Ectodermal cell (in vitro differentiated cells): ENCODE data around the gene NAV2.
"Not testable (repeated sequence)": the region's sequence is repeated elsewhere in the genome, so short reads cannot be mapped to it uniquely, and the experiment has no call there.

Experiments
- H3K27ac ChIP-seq: 2 replicates; pipeline ENCODE4 v1.7.0; 2013; ENCODE audit warnings: mild to moderate bottlenecking, low read depth, low read length; ENCODE audit not compliant: insufficient read depth, poor library complexity, severe bottlenecking
- H3K27me3 ChIP-seq: 2 replicates; pipeline ENCODE4 v1.7.0; 2013; ENCODE audit warnings: mild to moderate bottlenecking, low read length; ENCODE audit not compliant: insufficient read depth, control insufficient read depth, poor library complexity, severe bottlenecking
- H3K36me3 ChIP-seq: one replicate; pipeline ENCODE4 v1.7.0; 2013; ENCODE audit warnings: low read length; ENCODE audit not compliant: control insufficient read depth, insufficient read depth
- H3K4me1 ChIP-seq: one replicate; pipeline ENCODE4 v1.7.0; 2013; ENCODE audit warnings: low read length; ENCODE audit not compliant: control insufficient read depth, insufficient read depth
- H3K4me3 ChIP-seq: 2 replicates; pipeline ENCODE4 v1.7.0; 2013; ENCODE audit warnings: low read depth, low read length, control low read depth; ENCODE audit not compliant: insufficient read depth
- H3K9me3 ChIP-seq: 2 replicates; pipeline ENCODE4 v1.7.0; 2013; ENCODE audit warnings: mild to moderate bottlenecking, low read length, moderate library complexity; ENCODE audit not compliant: control insufficient read depth
- WGBS, 2 experiments: methylation state at CpG; one replicate each; pipeline ENCODE4 v1.1.7; 2013; ENCODE audit warnings: missing lambda C conversion rate in 2 of 2; 5-methylcytosine and 5-hydroxymethylcytosine counted together

Gene NAV2

DNA sequence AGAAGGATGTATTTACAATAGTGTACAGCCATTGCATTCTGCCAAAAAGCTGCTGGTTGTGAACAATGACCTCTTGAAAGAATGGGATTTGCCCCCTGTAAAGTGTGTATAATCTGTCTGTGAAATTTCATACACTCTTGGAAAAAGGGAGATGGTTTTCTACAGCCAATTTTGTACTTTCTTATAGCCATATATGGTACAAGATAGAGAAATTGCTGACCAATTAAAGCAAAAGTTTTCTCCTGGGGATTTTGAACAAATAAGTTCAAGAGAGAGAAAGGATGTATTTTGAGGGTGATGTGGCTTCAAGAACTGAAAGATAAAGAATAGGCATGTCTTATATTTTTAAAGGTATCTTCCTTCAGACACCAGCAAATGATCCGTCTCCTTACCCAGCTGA, 211.0 kb downstream of the NAV2 start:
- Histone ChIP-seq H3K4me3 (no peak overlapping the region), H3K9me3 (no peaks in the 10 kb centered on the region), H3K36me3 (no peaks in the 10 kb centered on the region), H3K27ac (no peak overlapping the region), H3K27me3 (no peaks in the 10 kb centered on the region), H3K4me1 (no peaks in the 10 kb centered on the region)
- 83 to 100% methylated on average over 1 of the region's 1 CpG for WGBS, 2 experiments

DNA sequence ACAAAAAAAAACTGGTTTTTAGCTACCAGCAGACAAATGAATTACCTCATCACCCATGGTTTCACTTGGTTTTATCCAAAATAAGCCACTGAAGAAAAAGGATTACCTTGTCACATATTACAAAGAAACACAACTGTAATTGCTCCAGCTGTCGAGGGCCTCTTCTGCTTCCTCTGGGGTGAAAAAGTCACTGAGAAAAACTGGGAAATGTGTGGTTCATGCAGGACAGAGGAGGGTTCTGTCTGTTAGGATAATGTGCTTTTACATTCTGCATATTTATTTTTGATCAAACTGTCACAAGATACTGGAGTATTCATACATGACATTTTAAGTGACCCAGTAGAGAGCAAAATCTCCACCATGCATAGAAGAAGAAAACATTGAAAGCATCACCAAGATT, 211.7 kb downstream of the NAV2 start:
- Histone ChIP-seq H3K27me3 (no peaks in the 10 kb centered on the region), H3K4me3 (no peak overlapping the region), H3K9me3 (no peaks in the 10 kb centered on the region), H3K27ac (no peak overlapping the region), H3K4me1 (no peaks in the 10 kb centered on the region), H3K36me3 (no peaks in the 10 kb centered on the region)
- WGBS, 2 experiments, result 89 to 100% methylated on average over 1 of the region's 1 CpG

DNA sequence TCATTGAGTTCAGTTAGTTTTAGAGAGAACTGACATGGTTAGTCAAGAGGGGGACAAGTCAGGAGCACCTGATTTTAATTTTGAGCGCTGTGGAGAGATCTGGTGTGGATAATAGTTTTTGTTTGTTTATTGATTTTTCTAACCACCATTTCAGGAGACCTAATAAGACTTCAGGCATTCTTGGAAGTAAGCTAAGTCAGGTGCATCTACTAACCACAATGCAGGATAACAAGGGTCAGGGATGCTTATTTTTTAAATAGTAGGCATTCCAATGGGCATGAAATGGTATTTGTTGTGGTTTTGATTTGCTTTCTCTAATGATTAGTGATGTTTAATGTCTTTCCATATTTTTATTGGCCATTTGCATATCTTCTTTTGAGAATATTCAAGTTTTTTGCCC, 212.1 kb downstream of the NAV2 start:
- H3K4me1 ChIP-seq, result no peaks in the 10 kb centered on the region
- no peaks in the 10 kb centered on the region for H3K9me3 ChIP-seq
- no peak overlapping the region for H3K4me3 ChIP-seq
- H3K27me3 ChIP-seq, result no peaks in the 10 kb centered on the region
- WGBS, 2 experiments, result 43 to 65% methylated on average over 1 of the region's 1 CpG
- H3K36me3 ChIP-seq, result no peaks in the 10 kb centered on the region
- H3K27ac ChIP-seq, result no peak overlapping the region

DNA sequence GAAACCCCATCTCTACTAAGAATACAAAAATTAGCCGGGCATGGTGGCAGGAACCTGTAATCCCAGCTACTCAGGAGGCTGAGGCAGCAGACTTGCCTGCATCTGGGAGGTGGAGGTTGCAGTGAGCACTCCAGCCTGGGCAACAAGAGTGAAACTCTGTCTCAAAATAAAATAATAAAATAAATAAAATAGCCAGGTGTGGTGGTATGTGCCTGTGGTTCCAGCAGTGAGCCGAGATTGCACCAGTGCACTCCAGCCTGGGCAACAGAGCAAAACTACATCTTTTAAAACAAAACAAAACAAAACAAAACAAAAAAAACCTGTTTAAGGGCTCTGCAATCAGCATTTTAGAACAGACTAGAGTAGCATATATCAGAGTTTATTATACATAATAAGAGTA, 214.8 kb downstream of the NAV2 start:
- not testable (repeated sequence) for H3K36me3 ChIP-seq, H3K27ac ChIP-seq, H3K27me3 ChIP-seq, H3K4me3 ChIP-seq, H3K9me3 ChIP-seq
- peaks cover 12% of the 10 kb centered on the region for H3K4me1 ChIP-seq
- 80 to 95% methylated on average over 2 of the region's 2 CpGs for WGBS, 2 experiments

DNA sequence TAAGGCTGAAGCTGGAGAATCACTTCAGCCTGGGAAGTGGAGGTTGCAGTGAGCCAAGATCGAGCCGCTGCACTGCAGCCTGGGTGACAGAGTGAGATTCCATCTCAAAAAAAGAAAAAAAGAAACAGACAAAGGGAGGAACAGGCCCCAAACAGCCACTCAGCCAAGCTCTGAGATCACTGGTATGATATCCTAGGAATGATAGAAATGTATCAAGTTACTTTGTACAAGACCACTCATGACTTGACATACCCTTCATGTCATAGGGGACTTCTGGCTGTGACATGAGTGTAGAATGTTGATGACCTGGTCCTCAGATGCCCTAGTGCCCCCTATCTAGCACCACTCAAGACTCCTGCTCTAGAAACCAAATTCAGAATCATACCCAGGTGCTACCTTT, 216.5 kb downstream of the NAV2 start:
- no peaks in the 10 kb centered on the region for H3K9me3 ChIP-seq
- H3K4me3 ChIP-seq, result no peak overlapping the region
- 94 to 96% methylated on average over 2 of the region's 2 CpGs for WGBS, 2 experiments
- peaks cover 12% of the 10 kb centered on the region for H3K4me1 ChIP-seq
- no peaks in the 10 kb centered on the region for H3K27me3 ChIP-seq
- H3K27ac ChIP-seq, result no peak overlapping the region
- no peaks in the 10 kb centered on the region for H3K36me3 ChIP-seq

DNA sequence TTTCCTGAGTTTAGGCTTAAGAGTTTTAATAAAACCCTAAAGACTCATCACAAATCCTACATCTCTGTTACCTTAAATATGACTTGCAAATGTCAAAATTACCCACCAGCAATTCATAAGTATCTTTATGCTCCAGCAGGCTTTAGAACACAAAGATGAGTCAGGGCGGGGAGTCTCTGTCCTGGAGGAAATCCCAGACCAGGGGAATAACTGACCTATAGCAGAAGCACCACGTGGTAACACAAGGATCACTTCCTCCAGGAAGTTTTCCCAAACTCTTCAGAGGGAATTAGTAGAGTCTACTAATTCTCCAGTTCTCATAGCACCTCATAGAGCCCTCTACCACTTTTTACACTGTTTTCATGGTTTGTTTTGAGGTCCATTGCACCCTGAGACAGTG, 217.0 kb downstream of the NAV2 start:
- Histone ChIP-seq H3K27ac (no peak overlapping the region), H3K4me1 (peaks cover 12% of the 10 kb centered on the region)
- WGBS, 2 experiments, result 96 to 98% methylated on average over 2 of the region's 2 CpGs

DNA sequence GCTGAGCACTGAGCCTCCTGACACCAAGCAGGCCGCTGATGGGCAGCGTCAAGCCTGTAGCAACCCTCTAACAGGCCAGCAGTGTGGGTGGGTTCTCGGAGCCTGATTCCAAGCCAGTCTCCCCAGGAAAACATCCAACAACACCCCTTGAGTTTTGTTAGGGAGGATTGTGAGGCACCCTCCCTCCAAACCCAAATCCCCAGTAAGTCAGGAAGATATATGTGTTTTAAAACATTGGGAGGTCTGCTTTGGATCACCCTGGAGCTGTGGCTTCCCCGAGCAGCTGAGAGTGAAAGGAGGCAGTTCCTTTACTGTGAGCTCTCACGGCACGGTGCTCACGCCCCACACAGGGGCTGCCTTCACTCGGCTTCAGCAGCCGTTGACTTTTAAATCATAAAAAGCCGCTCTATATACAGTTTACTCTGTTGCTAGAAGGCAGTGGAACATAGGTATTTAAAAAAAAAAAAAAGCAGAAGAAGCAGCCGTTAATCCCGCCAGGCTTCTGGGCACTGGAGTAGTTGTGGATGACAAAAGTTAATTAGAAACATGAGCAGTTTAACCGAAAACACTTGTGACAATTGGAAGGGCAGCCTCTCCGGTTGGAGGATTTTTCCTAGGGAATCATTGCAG, 218.6 kb downstream of the NAV2 start:
- 77 to 87% methylated on average over 14 of the region's 14 CpGs for WGBS, 2 experiments
- Histone ChIP-seq H3K36me3 (no peaks in the 10 kb centered on the region), H3K27ac (peak overlapping the region; percentile 22), H3K27me3 (no peaks in the 10 kb centered on the region), H3K9me3 (no peaks in the 10 kb centered on the region), H3K4me3 (no peak overlapping the region), H3K4me1 (peaks cover 17% of the 10 kb centered on the region)

More for the DNA sequence above, 217.0 kb downstream of the NAV2 start:
- no peak overlapping the region for H3K4me3 ChIP-seq
- no peaks in the 10 kb centered on the region for H3K27me3 ChIP-seq
- H3K36me3 ChIP-seq, result no peaks in the 10 kb centered on the region
- no peaks in the 10 kb centered on the region for H3K9me3 ChIP-seq

DNA sequence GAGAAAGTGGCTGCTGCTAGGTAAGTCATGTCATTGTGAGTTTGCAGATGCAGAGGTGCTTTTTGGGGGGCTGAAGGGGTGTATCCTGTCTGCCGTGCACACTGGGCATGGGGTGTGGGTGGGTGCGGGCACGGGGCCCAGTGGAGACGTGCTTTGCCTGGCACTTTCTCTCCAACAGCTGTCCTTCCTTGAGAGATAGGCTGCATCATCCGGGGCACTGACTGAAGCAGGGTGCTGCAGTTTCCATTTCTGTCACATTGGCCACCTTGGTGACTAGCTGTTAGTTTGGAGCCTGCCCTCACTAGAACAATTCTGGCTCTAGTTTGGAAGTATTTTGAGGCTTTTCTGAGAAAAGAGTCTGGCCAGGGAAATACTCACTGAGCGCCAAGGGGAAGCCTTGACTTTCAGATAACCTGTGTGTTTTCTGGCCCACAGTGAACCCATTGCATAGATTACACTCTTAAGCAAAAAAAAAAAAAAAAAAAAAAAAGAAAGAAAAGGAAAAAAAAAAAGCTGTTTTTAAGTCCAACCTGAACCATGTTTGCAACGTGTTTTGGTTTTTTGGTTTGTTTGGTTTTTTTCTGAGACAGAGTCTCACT, 219.2 kb downstream of the NAV2 start:
- WGBS, 2 experiments, result 87 to 91% methylated on average over 7 of the region's 7 CpGs
- H3K36me3 ChIP-seq, result no peaks in the 10 kb centered on the region
- no peaks in the 10 kb centered on the region for H3K9me3 ChIP-seq
- no peaks in the 10 kb centered on the region for H3K27me3 ChIP-seq
- H3K4me1 ChIP-seq, result peaks cover 17% of the 10 kb centered on the region
- H3K4me3 ChIP-seq, result no peak overlapping the region
- no peak overlapping the region for H3K27ac ChIP-seq

DNA sequence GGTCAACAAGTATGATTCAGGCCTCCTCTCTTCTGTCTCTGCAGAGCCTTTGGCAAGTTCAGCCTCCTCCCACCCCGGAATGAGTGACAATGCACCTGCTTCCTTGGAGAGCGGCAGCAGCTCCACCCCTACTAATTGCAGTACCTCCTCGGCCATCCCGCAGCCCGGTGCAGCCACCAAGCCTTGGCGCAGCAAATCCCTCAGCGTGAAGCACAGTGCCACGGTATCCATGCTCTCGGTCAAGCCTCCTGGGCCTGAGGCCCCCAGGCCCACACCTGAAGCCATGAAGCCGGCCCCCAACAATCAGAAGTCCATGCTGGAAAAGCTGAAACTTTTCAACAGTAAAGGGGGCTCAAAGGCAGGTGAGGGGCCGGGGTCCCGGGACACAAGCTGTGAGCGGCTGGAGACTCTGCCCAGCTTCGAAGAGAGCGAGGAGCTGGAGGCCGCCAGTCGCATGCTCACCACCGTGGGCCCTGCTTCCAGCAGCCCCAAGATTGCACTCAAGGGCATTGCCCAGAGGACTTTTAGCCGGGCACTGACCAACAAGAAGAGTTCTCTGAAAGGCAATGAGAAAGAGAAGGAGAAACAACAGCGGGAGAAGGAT, 220.6 kb downstream of the NAV2 start:
- Histone ChIP-seq H3K4me3 (no peak overlapping the region), H3K4me1 (peaks cover 17% of the 10 kb centered on the region), H3K27me3 (no peaks in the 10 kb centered on the region), H3K27ac (no peak overlapping the region), H3K36me3 (no peaks in the 10 kb centered on the region), H3K9me3 (no peaks in the 10 kb centered on the region)
- 94 to 95% methylated on average over 20 of the region's 20 CpGs for WGBS, 2 experiments

DNA sequence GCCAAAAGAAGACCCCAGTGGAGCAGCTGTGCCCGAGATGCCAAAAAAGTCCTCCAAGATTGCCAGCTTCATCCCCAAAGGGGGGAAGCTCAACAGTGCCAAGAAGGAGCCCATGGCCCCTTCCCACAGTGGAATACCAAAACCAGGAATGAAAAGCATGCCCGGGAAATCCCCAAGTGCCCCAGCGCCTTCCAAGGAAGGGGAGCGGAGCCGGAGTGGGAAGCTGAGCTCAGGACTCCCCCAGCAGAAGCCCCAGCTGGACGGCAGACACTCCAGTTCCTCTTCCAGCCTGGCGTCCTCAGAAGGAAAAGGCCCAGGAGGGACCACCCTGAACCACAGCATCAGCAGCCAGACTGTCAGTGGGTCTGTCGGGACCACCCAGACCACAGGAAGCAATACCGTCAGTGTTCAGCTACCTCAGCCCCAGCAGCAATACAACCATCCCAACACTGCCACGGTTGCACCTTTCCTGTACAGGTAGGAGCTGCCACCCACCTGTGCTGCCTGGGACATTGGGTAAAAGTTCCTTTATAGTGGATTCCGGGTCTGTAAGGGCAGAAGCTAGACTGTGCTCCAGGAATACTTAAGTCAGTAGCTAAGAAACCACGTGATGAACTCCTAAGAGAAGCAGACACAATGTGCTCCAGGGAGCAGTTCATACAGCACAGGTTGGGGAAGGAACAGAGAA, 221.3 kb downstream of the NAV2 start:
- H3K27ac ChIP-seq, result no peak overlapping the region
- peaks cover 17% of the 10 kb centered on the region for H3K4me1 ChIP-seq
- H3K27me3 ChIP-seq, result no peaks in the 10 kb centered on the region
- no peaks in the 10 kb centered on the region for H3K9me3 ChIP-seq
- no peaks in the 10 kb centered on the region for H3K36me3 ChIP-seq
- WGBS, 2 experiments, result 95 to 96% methylated on average over 12 of the region's 12 CpGs
- no peak overlapping the region for H3K4me3 ChIP-seq
